CD14-positive monocyte (primary cell): ENCODE results near the gene OSCP1. TPM values are rescaled to one million over a fixed set of nuclear protein-coding genes. Genes with fewer than 3 reads are reported as not detected.

Experiments
- DNase-seq, 3 donors: peaks; one replicate each; pipeline ENCODE4 v3.0.0-alpha.2; 2011 to 2022
- H2AFZ ChIP-seq: 2 replicates; pipeline ENCODE4 v1.6.0; 2012; ENCODE audit warnings: mild to moderate bottlenecking, low read depth, low read length, inconsistent platforms; ENCODE audit not compliant: insufficient read depth, poor library complexity, severe bottlenecking
- H3K27ac ChIP-seq, 2 donors: 1 replicate in 1 of 2; 2 replicates in 1 of 2; pipeline ENCODE4 v1.5.1; 2012 to 2013; ENCODE audit warnings: low read length in 2 of 2, control low read depth in 1 of 2, inconsistent platforms in 1 of 2, low read depth in 1 of 2, mild to moderate bottlenecking in 1 of 2
- H3K27me3 ChIP-seq, 2 donors: one replicate each; pipeline versions ENCODE4 v1.6.0 to v1.6.1; 2011 to 2013; ENCODE audit warnings: low read length in 2 of 2; ENCODE audit not compliant: control insufficient read depth in 2 of 2, insufficient read depth in 2 of 2
- H3K36me3 ChIP-seq, 2 donors: replicated peaks in 1 of 2; 1 replicate in 1 of 2; 2 replicates in 1 of 2; pipeline versions ENCODE4 v1.5.1 to v1.6.1; 2012 to 2013; ENCODE audit warnings: low read length in 2 of 2, control low read depth in 1 of 2, inconsistent platforms in 1 of 2, mild to moderate bottlenecking in 1 of 2; ENCODE audit not compliant: insufficient read depth in 2 of 2, control insufficient read depth in 1 of 2
- H3K4me1 ChIP-seq, 2 donors: 1 replicate in 1 of 2; 2 replicates in 1 of 2; pipeline versions ENCODE4 v1.5.1 to v1.6.1; 2012 to 2013; ENCODE audit warnings: low read length in 2 of 2, control low read depth in 1 of 2, inconsistent platforms in 1 of 2, mild to moderate bottlenecking in 1 of 2, moderate library complexity in 1 of 2; ENCODE audit not compliant: insufficient read depth in 2 of 2, control insufficient read depth in 1 of 2
- H3K4me2 ChIP-seq: replicated peaks from 2 replicates; pipeline ENCODE3; 2012; ENCODE audit warnings: low read length, moderate library complexity, mild to moderate bottlenecking; ENCODE audit not compliant: poor library complexity, severe bottlenecking; ENCODE audit errors: extremely low read depth
- H3K4me3 ChIP-seq, 3 experiments: fragments of 200-600 bp in 1 of 3; sonication (generic) in 1 of 3; replicated peaks in 1 of 3; 1 replicate in 2 of 3; 2 replicates in 1 of 3; pipeline ENCODE4 v1.5.1; 2011 to 2013; ENCODE audit warnings: low read length in 3 of 3, mild to moderate bottlenecking in 3 of 3, control low read depth in 2 of 3, low read depth in 2 of 3, inconsistent platforms in 1 of 3, moderate library complexity in 1 of 3
- H3K79me2 ChIP-seq: 2 replicates; pipeline ENCODE4 v1.6.0; 2012; ENCODE audit warnings: mild to moderate bottlenecking, control low read depth, inconsistent platforms, low read length, moderate library complexity; ENCODE audit not compliant: insufficient read depth
- H3K9ac ChIP-seq: 2 replicates; pipeline ENCODE4 v1.6.0; 2017; ENCODE audit warnings: low read length, mild to moderate bottlenecking; ENCODE audit not compliant: insufficient read depth, poor library complexity, severe bottlenecking
- H3K9me3 ChIP-seq, 2 donors: replicated peaks in 1 of 2; 1 replicate in 1 of 2; 2 replicates in 1 of 2; pipeline versions ENCODE4 v1.5.1 to v1.6.1; 2012 to 2013; ENCODE audit warnings: low read length in 2 of 2, control low read depth in 1 of 2; ENCODE audit not compliant: control insufficient read depth in 1 of 2, insufficient read depth in 1 of 2
- H4K20me1 ChIP-seq: 2 replicates; pipeline ENCODE4 v1.6.0; 2012; ENCODE audit warnings: mild to moderate bottlenecking, low read length, control low read depth, moderate library complexity; ENCODE audit not compliant: insufficient read depth
- H3K27ac Mint-ChIP-seq, 7 donors: one replicate each; pipeline ENCODE4 v1.8.0; 2020; ENCODE audit warnings: mild to moderate bottlenecking in 7 of 7, mixed read lengths in 7 of 7, moderate library complexity in 6 of 7, inconsistent platforms in 2 of 7
- H3K27me3 Mint-ChIP-seq, 3 donors: one replicate each; pipeline ENCODE4 v1.8.0; 2021 to 2022; ENCODE audit warnings: low read depth in 3 of 3, mild to moderate bottlenecking in 3 of 3, mixed read lengths in 3 of 3, moderate library complexity in 3 of 3, inconsistent platforms in 1 of 3
- H3K36me3 Mint-ChIP-seq, 2 donors: one replicate each; pipeline ENCODE4 v1.8.0; 2020; ENCODE audit warnings: mixed read lengths in 2 of 2, inconsistent platforms in 1 of 2, mild to moderate bottlenecking in 1 of 2
- H3K4me1 Mint-ChIP-seq: one replicate; pipeline ENCODE4 v1.8.0; 2020; ENCODE audit warnings: mild to moderate bottlenecking, mixed read lengths
- H3K4me3 Mint-ChIP-seq, 2 donors: one replicate each; pipeline ENCODE4 v1.8.0; 2020; ENCODE audit warnings: mild to moderate bottlenecking in 2 of 2, mixed read lengths in 2 of 2, moderate library complexity in 1 of 2
- H3K9me3 Mint-ChIP-seq, 7 donors: one replicate each; pipeline ENCODE4 v1.8.0; 2020 to 2022; ENCODE audit warnings: mixed read lengths in 7 of 7, mild to moderate bottlenecking in 6 of 7, moderate library complexity in 6 of 7, inconsistent platforms in 2 of 7
- CTCF ChIP-seq: fragments of 200-600 bp; IDR thresholded peaks from one replicate; pipeline ENCODE4 v1.8.0; 2022; ENCODE audit warnings: antibody characterized with exemption, mild to moderate bottlenecking
- WGBS: methylation state at CpG from one replicate; pipeline ENCODE4 v1.1.5; 2013; ENCODE audit warnings: missing lambda C conversion rate; ENCODE audit not compliant: insufficient coverage; 5-methylcytosine and 5-hydroxymethylcytosine counted together
- intact Hi-C, 2 donors: fragments of 100-400 bp; cut with micrococcal nuclease; formaldehyde crosslinking; loops; one replicate each; pipeline versions ENCODE4 v1.15.0 to v1.15.1; 2023
- polyA plus RNA-seq, 3 donors: library from polyadenylated mRNA; depleted of rRNA in 1 of 3; unstranded in 2 of 3; stranded (reverse) in 1 of 3; fragments of 300-500 nt in 2 of 3; fragments of >200 nt in 1 of 3; fragmentation: Illumina TruSeq in 2 of 3; gene quantifications; 1 replicate in 2 of 3; 2 replicates in 1 of 3; pipeline ENCODE4 v1.2.3, GENCODE V29; 2012 to 2021

Gene OSCP1
- polyA plus RNA-seq, 3 donors = 0.12 to 0.82 TPM; not detected in 1

- H3K4me3 Mint-ChIP-seq = no peak overlapping the region
- H3K27me3 ChIP-seq = no peaks in the 10 kb centered on the region
- no peak overlapping the region for H2AFZ ChIP-seq
- H3K36me3 Mint-ChIP-seq = peaks cover 39 to 57% of the 10 kb centered on the region in 2 donors
- WGBS = no CpG with 5 or more reads among the region's 4 CpGs
- intact Hi-C loops = no loop called here
- H3K4me2 ChIP-seq = peak overlapping the region; percentile 25
- peak in 2 of 3 donors; percentile 66 to 67 for DNase-seq
- no peaks in the 10 kb centered on the region for H3K9me3 ChIP-seq
- peak overlapping the region in 1 of 3 experiments; percentile 16 for H3K4me3 ChIP-seq
- peaks cover 78% of the 10 kb centered on the region for H3K4me1 Mint-ChIP-seq
- peak overlapping the region; percentile 58 to 88 (median 83) for H3K27ac Mint-ChIP-seq
- H3K36me3 ChIP-seq = peaks cover 0 to 18% of the 10 kb centered on the region in 2 donors
- H3K27me3 Mint-ChIP-seq = peaks cover 0 to 2% (median 0%) of the 10 kb centered on the region in 3 donors
- peaks cover 53 to 67% of the 10 kb centered on the region in 2 donors for H3K4me1 ChIP-seq
- no peak overlapping the region for H3K9ac ChIP-seq
- H4K20me1 ChIP-seq = peaks cover 33% of the 10 kb centered on the region
- peak overlapping the region; percentile 63 to 77 for H3K27ac ChIP-seq
- H3K9me3 Mint-ChIP-seq = peaks cover 0 to 3% (median 0%) of the 10 kb centered on the region in 7 donors
- TF ChIP-seq CTCF = no peak
- peaks cover 81% of the 10 kb centered on the region for H3K79me2 ChIP-seq
These were observed 72.3 kb downstream of the OSCP1 start for GRCh38 chr1:36377791-36378492.

GRCh38 chr1:36372617-36373016 lies 77.6 kb downstream of the OSCP1 start:
- no peaks in the 10 kb centered on the region for H3K9me3 Mint-ChIP-seq
- H3K4me2 ChIP-seq = peak overlapping the region; percentile 75
- H3K27ac ChIP-seq = peak overlapping the region; percentile 98 to 100
- H3K4me1 Mint-ChIP-seq = peaks cover 72% of the 10 kb centered on the region
- peak overlapping the region; percentile 95 for H3K9ac ChIP-seq
- H3K27ac Mint-ChIP-seq = peak overlapping the region; percentile 98 to 100 (median 99)
- H3K4me3 Mint-ChIP-seq = no peak overlapping the region
- peaks cover 3% of the 10 kb centered on the region for H4K20me1 ChIP-seq
- H3K36me3 ChIP-seq = peaks cover 0 to 17% of the 10 kb centered on the region in 2 donors
- peak overlapping the region in 1 of 3 experiments; percentile 68 for H3K4me3 ChIP-seq
- H3K9me3 ChIP-seq = no peaks in the 10 kb centered on the region
- no peaks in the 10 kb centered on the region for H3K27me3 ChIP-seq
- 100% methylated on average over 1 of the region's 3 CpGs for WGBS
- peak in 1 of 3 donors; percentile 30 for DNase-seq
- H3K4me1 ChIP-seq = peaks cover 77 to 83% of the 10 kb centered on the region in 2 donors
- peaks cover 76% of the 10 kb centered on the region for H3K79me2 ChIP-seq
- intact Hi-C loops = no loop called here
- H2AFZ ChIP-seq = no peak overlapping the region
- peaks cover 30 to 42% of the 10 kb centered on the region in 2 donors for H3K36me3 Mint-ChIP-seq
- TF ChIP-seq CTCF = no peak
- H3K27me3 Mint-ChIP-seq = no peaks in the 10 kb centered on the region
